Natural killer cell (primary cell): Measurements from ENCODE around the gene SAPCD2. TPM values are rescaled to one million over a fixed set of nuclear protein-coding genes. Genes with fewer than 3 reads are reported as not detected.
"Not testable (repeated sequence)": the region's sequence is repeated elsewhere in the genome, so short reads cannot be mapped to it uniquely, and the experiment has no call there.

Experiments used
- ATAC-seq, 3 donors: fragments of 150-1000 bp in 2 of 3; fragments of 200-7000 bp in 1 of 3; cut with Tn5 transposase; 1 replicate in 1 of 3; 2 replicates in 2 of 3; pipeline ENCODE4 v1.10.0; 2021; ENCODE audit warnings: mild to moderate bottlenecking in 2 of 3, moderate library complexity in 2 of 3
- DNase-seq, 2 donors: peaks; one replicate each; pipeline versions ENCODE4 v3.0.0 to v3.0.0-alpha.2; 2013 to 2021; ENCODE audit warnings: mixed read lengths in 1 of 2
- H3K27ac ChIP-seq: one replicate; pipeline ENCODE4 v1.5.1; 2013; ENCODE audit warnings: mild to moderate bottlenecking, low read length
- H3K27me3 ChIP-seq: one replicate; pipeline ENCODE4 v1.6.1; 2013; ENCODE audit warnings: low read length; ENCODE audit not compliant: control insufficient read depth, insufficient read depth
- H3K36me3 ChIP-seq: one replicate; pipeline ENCODE4 v1.6.1; 2013; ENCODE audit warnings: low read length; ENCODE audit not compliant: control insufficient read depth, insufficient read depth
- H3K4me1 ChIP-seq: one replicate; pipeline ENCODE4 v1.6.1; 2013; ENCODE audit warnings: low read length; ENCODE audit not compliant: control insufficient read depth, insufficient read depth
- H3K4me3 ChIP-seq: one replicate; pipeline ENCODE4 v1.5.1; 2013; ENCODE audit warnings: low read length
- H3K9me3 ChIP-seq: one replicate; pipeline ENCODE4 v1.6.1; 2013; ENCODE audit warnings: low read length; ENCODE audit not compliant: control insufficient read depth, insufficient read depth
- H3K27ac Mint-ChIP-seq, 2 donors: one replicate each; pipeline ENCODE4 v1.8.0; 2022; ENCODE audit warnings: mild to moderate bottlenecking in 2 of 2, mixed read lengths in 2 of 2, moderate library complexity in 1 of 2
- H3K27me3 Mint-ChIP-seq, 2 donors: one replicate each; pipeline ENCODE4 v1.8.0; 2022; ENCODE audit warnings: low read depth in 2 of 2, mixed read lengths in 2 of 2
- H3K36me3 Mint-ChIP-seq: one replicate; pipeline ENCODE4 v1.8.0; 2022; ENCODE audit warnings: mixed read lengths
- H3K4me1 Mint-ChIP-seq, 2 donors: one replicate each; pipeline ENCODE4 v1.8.0; 2022; ENCODE audit warnings: mixed read lengths in 2 of 2
- H3K4me3 Mint-ChIP-seq: one replicate; pipeline ENCODE4 v1.8.0; 2022; ENCODE audit warnings: mild to moderate bottlenecking, moderate library complexity, mixed read lengths
- H3K9me3 Mint-ChIP-seq, 2 donors: one replicate each; pipeline ENCODE4 v1.8.0; 2022; ENCODE audit warnings: mixed read lengths in 2 of 2
- CTCF ChIP-seq: fragments of 200-600 bp; IDR thresholded peaks from one replicate; pipeline ENCODE4 v1.8.0; 2022; ENCODE audit warnings: antibody characterized with exemption
- WGBS: methylation state at CpG from one replicate; pipeline ENCODE4 v1.1.7; 2013; ENCODE audit warnings: missing lambda C conversion rate; ENCODE audit not compliant: insufficient coverage; 5-methylcytosine and 5-hydroxymethylcytosine counted together
- intact Hi-C: fragments of 100-400 bp; cut with micrococcal nuclease; formaldehyde crosslinking; loops from one replicate; pipeline ENCODE4 v1.14.2; 2022
- total RNA-seq, 4 donors: library from RNA; stranded (reverse); fragments of 120-200 nt in 1 of 4; gene quantifications; one replicate each; pipeline versions ENCODE4 v1.2.3 to v1.2.4, GENCODE V29; 2013 to 2022

Gene SAPCD2
- total RNA-seq, 3 donors from 2014 or later (not counting 1 experiment from before 2014, with no cell fraction given) = 0.59 to 2.6 (median 1.0) TPM

- Mint-ChIP-seq H3K9me3 (no peaks in the 10 kb centered on the region), H3K4me3 (peak overlapping the region; percentile 81), H3K27ac (peak overlapping the region; percentile 76 to 83), H3K4me1 (peaks cover 29 to 48% of the 10 kb centered on the region in 2 donors), H3K27me3 (no peaks in the 10 kb centered on the region), H3K36me3 (no peaks in the 10 kb centered on the region)
- peak overlapping the region; percentile 9 for H3K4me3 ChIP-seq
- WGBS = under 1% methylated on average over 24 of the region's 24 CpGs
- no peaks in the 10 kb centered on the region for H3K36me3 ChIP-seq
- DNase-seq (peak; percentile 83 to 96), ATAC-seq (peak; percentile 76 to 84 (median 81))
- intact Hi-C loops = loop anchor here (1.0 to 2.0 kb wide), 4 partner anchors 36 to 247 kb away; partner anchors contain the start of gene AJM1
- H3K27ac ChIP-seq = peak overlapping the region; percentile 69
- H3K4me1 ChIP-seq = peaks cover 59% of the 10 kb centered on the region
- no peaks in the 10 kb centered on the region for H3K9me3 ChIP-seq
- TF ChIP-seq CTCF = peak; percentile 94
- H3K27me3 ChIP-seq = no peaks in the 10 kb centered on the region
Measured at GRCh38 chr9:137034709-137035506, 35.4 kb downstream of the SAPCD2 start.

- H3K9me3 ChIP-seq = no peaks in the 10 kb centered on the region
- Mint-ChIP-seq H3K4me1 (peaks cover 35 to 55% of the 10 kb centered on the region in 2 donors), H3K36me3 (no peaks in the 10 kb centered on the region), H3K27me3 (no peaks in the 10 kb centered on the region), H3K9me3 (no peaks in the 10 kb centered on the region), H3K27ac (peak overlapping the region; percentile 76 to 83), H3K4me3 (peak overlapping the region; percentile 85)
- no peak for ATAC-seq
- H3K27me3 ChIP-seq = no peaks in the 10 kb centered on the region
- H3K27ac ChIP-seq = peak overlapping the region; percentile 69
- peak overlapping the region; percentile 16 for H3K4me3 ChIP-seq
- intact Hi-C loops = loop anchor here (2.0 kb wide), 3 partner anchors 35 to 191 kb away; partner anchors contain the start of gene AJM1
- peak in 1 of 2 donors; percentile 28 for DNase-seq
- no peak for TF ChIP-seq CTCF
- H3K36me3 ChIP-seq = no peaks in the 10 kb centered on the region
- peaks cover 66% of the 10 kb centered on the region for H3K4me1 ChIP-seq
- 7% methylated on average over 12 of the region's 15 CpGs for WGBS
Measured at GRCh38 chr9:137034039-137034708, 36.2 kb downstream of the SAPCD2 start.

GRCh38 chr9:137033481-137033880, 36.9 kb downstream of the SAPCD2 start:
- H3K36me3 Mint-ChIP-seq, DNase-seq, H3K27me3 ChIP-seq, intact Hi-C loops, H3K36me3 ChIP-seq, ATAC-seq, H3K9me3 Mint-ChIP-seq, H3K9me3 ChIP-seq, H3K27ac ChIP-seq, H3K27me3 Mint-ChIP-seq: not testable (repeated sequence)
- Mint-ChIP-seq H3K27ac (peak overlapping the region; percentile 45 to 77), H3K4me1 (peaks cover 35 to 62% of the 10 kb centered on the region in 2 donors), H3K4me3 (peak overlapping the region; percentile 85)
- Histone ChIP-seq H3K4me3 (peak overlapping the region; percentile 16), H3K4me1 (peaks cover 73% of the 10 kb centered on the region)
- 79% methylated on average over 5 of the region's 5 CpGs for WGBS

GRCh38 chr9:137032858-137033257, 37.5 kb downstream of the SAPCD2 start:
- Histone ChIP-seq H3K4me1 (peaks cover 74% of the 10 kb centered on the region), H3K4me3 (no peak overlapping the region), H3K27me3 (no peaks in the 10 kb centered on the region), H3K27ac (peak overlapping the region; percentile 1), H3K9me3 (no peaks in the 10 kb centered on the region), H3K36me3 (no peaks in the 10 kb centered on the region)
- peak in 1 of 2 donors; percentile 56 for DNase-seq
- Mint-ChIP-seq H3K4me3 (peak overlapping the region; percentile 85), H3K4me1 (peaks cover 35 to 62% of the 10 kb centered on the region in 2 donors), H3K27me3 (no peaks in the 10 kb centered on the region), H3K9me3 (no peaks in the 10 kb centered on the region), H3K27ac (peak overlapping the region; percentile 45 to 77), H3K36me3 (no peaks in the 10 kb centered on the region)
- no peak for TF ChIP-seq CTCF
- peak; percentile 11 to 71 (median 46) for ATAC-seq
- intact Hi-C loops = no loop called here
- WGBS = 53% methylated on average over 9 of the region's 10 CpGs
